Measurements from ENCODE around the gene KREMEN2. TPM values are rescaled to one million over a fixed set of nuclear protein-coding genes. Genes with fewer than 3 reads are reported as not detected.

Gene KREMEN2
- total and polyA plus RNA-seq, 7 experiments from 2014 or later = not detected

- Mint-ChIP-seq H3K9me3 (no peaks in the 10 kb centered on the region), H3K27me3 (peaks cover 0 to 38% (median 15%) of the 10 kb centered on the region in 5 donors), H3K27ac (no peak overlapping the region), H3K4me3 (peak overlapping the region in 7 of 10 donors; percentile 38 to 57 (median 45)), H3K36me3 (no peaks in the 10 kb centered on the region), H3K4me1 (peaks cover 5 to 28% (median 16%) of the 10 kb centered on the region in 7 donors)
- peaks cover 5 to 14% of the 10 kb centered on the region in 2 donors for H3K27me3 ChIP-seq (ENCODE audit: control insufficient read depth in 2 of 2, insufficient read depth in 2 of 2, low read length in 2 of 2)
- H3K4me1 ChIP-seq (ENCODE audit: control insufficient read depth in 2 of 2, insufficient read depth in 2 of 2, low read length in 2 of 2) = peaks cover 13 to 33% of the 10 kb centered on the region in 2 donors
- H3K36me3 ChIP-seq (ENCODE audit: control insufficient read depth in 2 of 3, insufficient read depth in 3 of 3, low read length in 3 of 3) = no peaks in the 10 kb centered on the region
- no peak for DNase-seq
- POLR2A ChIA-PET = interaction anchor here (0.5 kb wide), 1 partner anchor 95 kb away, joined by 3 read pairs; no protein-coding TSS in a partner anchor
- H3K4me3 ChIP-seq (ENCODE audit: low read length) = no peak overlapping the region
- no peak overlapping the region for H3K27ac ChIP-seq (ENCODE audit: low read depth, low read length)
- H3K9me3 ChIP-seq (ENCODE audit: control insufficient read depth in 2 of 3, low read length in 3 of 3) = no peaks in the 10 kb centered on the region
- CTCF ChIA-PET = interaction anchor here (0.7 to 1.9 kb wide), 3 partner anchors 20 to 481 kb away, joined by 3 to 8 read pairs (median 4); partner anchors contain the start of genes NAA60 and ZNF597
- intact Hi-C loops (cut with micrococcal nuclease) = no loop called here
- no peak for ATAC-seq
Observed at GRCh38 chr16:2962334-2963073, 1.6 kb upstream of the KREMEN2 start.

GRCh38 chr16:2963074-2963722 is 877 bp upstream of the KREMEN2 start:
- peak; percentile 46 for ATAC-seq
- no peak overlapping the region for H3K4me3 ChIP-seq (ENCODE audit: low read length)

GRCh38 chr16:2964475-2965336 is 631 bp downstream of the KREMEN2 start:
- Mint-ChIP-seq H3K9me3 (peaks cover 0 to 1% (median 0%) of the 10 kb centered on the region in 11 donors), H3K27me3 (peaks cover 10 to 43% (median 20%) of the 10 kb centered on the region in 5 donors), H3K4me3 (peak overlapping the region; percentile 36 to 89 (median 84)), H3K27ac (no peak overlapping the region), H3K36me3 (peaks cover 0 to 1% (median 0%) of the 10 kb centered on the region in 5 donors), H3K4me1 (peaks cover 11 to 39% (median 21%) of the 10 kb centered on the region in 7 donors)
- Histone ChIP-seq H3K4me1 (ENCODE audit: control insufficient read depth in 2 of 2, insufficient read depth in 2 of 2, low read length in 2 of 2) (peaks cover 13 to 40% of the 10 kb centered on the region in 2 donors), H3K36me3 (ENCODE audit: control insufficient read depth in 2 of 3, insufficient read depth in 3 of 3, low read length in 3 of 3) (no peaks in the 10 kb centered on the region), H3K4me3 (ENCODE audit: low read length) (peak overlapping the region; percentile 44), H3K27ac (ENCODE audit: low read depth, low read length) (no peak overlapping the region), H3K9me3 (ENCODE audit: control insufficient read depth in 2 of 3, low read length in 3 of 3) (no peaks in the 10 kb centered on the region), H3K27me3 (ENCODE audit: control insufficient read depth in 2 of 2, insufficient read depth in 2 of 2, low read length in 2 of 2) (peaks cover 5 to 28% of the 10 kb centered on the region in 2 donors)
- intact Hi-C loops (cut with micrococcal nuclease) = loop anchor here (1.0 kb wide), 2 partner anchors 16 to 60 kb away; partner anchors contain the start of gene PKMYT1 (in 1 of the 2)
- ChIA-PET CTCF (interaction anchor here (0.7 kb wide), 1 partner anchor 213 kb away, joined by 4 read pairs; no protein-coding TSS in a partner anchor), POLR2A (interaction anchor here (0.7 to 4.0 kb wide), 2 partner anchors 15 to 17 kb away, joined by 3 to 17 read pairs; partner anchors contain the start of gene PKMYT1)
- ATAC-seq = peak; percentile 28
- peak in 7 of 9 donors; percentile 34 to 75 (median 48) for DNase-seq

More at GRCh38 chr16:2963074-2963722, 877 bp upstream of the KREMEN2 start:
- H3K9me3 ChIP-seq (ENCODE audit: control insufficient read depth in 2 of 3, low read length in 3 of 3) = no peaks in the 10 kb centered on the region
- peak overlapping the region in 1 of 9 donors; percentile 23 for H3K27ac Mint-ChIP-seq
- peaks cover 13 to 33% of the 10 kb centered on the region in 2 donors for H3K4me1 ChIP-seq (ENCODE audit: control insufficient read depth in 2 of 2, insufficient read depth in 2 of 2, low read length in 2 of 2)
- H3K9me3 Mint-ChIP-seq = no peaks in the 10 kb centered on the region
- H3K27me3 ChIP-seq (ENCODE audit: control insufficient read depth in 2 of 2, insufficient read depth in 2 of 2, low read length in 2 of 2) = peaks cover 5 to 21% of the 10 kb centered on the region in 2 donors
- H3K4me1 Mint-ChIP-seq = peaks cover 5 to 31% (median 17%) of the 10 kb centered on the region in 7 donors
- ChIA-PET CTCF (no interaction called here), POLR2A (interaction anchor here (0.5 to 0.6 kb wide), 2 partner anchors 18 to 95 kb away, joined by 3 read pairs; no protein-coding TSS in a partner anchor)
- DNase-seq = peak in 2 of 9 donors; percentile 49 to 62
- peak overlapping the region; percentile 3 to 89 (median 80) for H3K4me3 Mint-ChIP-seq
- H3K27me3 Mint-ChIP-seq = peaks cover 5 to 42% (median 19%) of the 10 kb centered on the region in 5 donors
- peaks cover 0 to under 1% (median 0%) of the 10 kb centered on the region in 5 donors for H3K36me3 Mint-ChIP-seq
- H3K36me3 ChIP-seq (ENCODE audit: control insufficient read depth in 2 of 3, insufficient read depth in 3 of 3, low read length in 3 of 3) = no peaks in the 10 kb centered on the region
- no peak overlapping the region for H3K27ac ChIP-seq (ENCODE audit: low read depth, low read length)
- intact Hi-C loops (cut with micrococcal nuclease) = no loop called here

DNA sequence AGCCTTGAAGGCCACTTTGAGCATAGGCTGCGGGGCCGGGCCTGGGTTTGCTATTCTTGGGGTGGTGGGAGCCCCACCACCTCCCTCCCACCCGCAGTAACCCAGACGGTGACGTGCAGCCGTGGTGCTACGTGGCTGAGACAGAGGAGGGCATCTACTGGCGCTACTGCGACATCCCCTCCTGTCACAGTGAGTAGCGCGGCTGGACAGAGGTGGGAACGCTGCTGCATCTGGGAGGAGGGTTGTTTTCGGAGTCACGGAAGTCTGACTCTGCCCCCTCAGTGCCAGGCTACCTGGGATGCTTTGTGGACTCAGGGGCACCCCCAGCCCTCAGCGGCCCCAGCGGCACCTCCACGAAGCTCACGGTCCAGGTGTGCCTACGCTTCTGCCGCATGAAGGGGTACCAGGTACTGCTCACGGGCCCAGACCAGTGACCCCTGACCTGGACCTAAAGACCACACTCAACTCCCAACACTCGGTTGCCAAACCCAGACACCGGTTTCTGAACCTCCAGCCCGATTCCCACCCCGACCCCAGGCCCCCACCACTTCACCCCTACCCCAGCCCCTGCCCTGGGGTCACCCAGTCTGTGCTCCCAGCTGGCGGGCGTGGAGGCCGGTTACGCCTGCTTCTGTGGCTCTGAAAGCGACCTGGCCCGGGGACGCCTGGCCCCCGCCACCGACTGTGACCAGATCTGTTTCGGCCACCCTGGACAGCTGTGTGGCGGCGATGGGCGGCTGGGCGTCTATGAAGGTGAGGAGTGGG is 2.1 kb downstream of the KREMEN2 start:
- H3K9me3 Mint-ChIP-seq = peaks cover 0 to 1% (median 0%) of the 10 kb centered on the region in 11 donors
- no peak overlapping the region for H3K27ac Mint-ChIP-seq
- no peaks in the 10 kb centered on the region for H3K36me3 ChIP-seq (ENCODE audit: control insufficient read depth in 2 of 3, insufficient read depth in 3 of 3, low read length in 3 of 3)
- H3K4me3 ChIP-seq (ENCODE audit: low read length) = no peak overlapping the region
- ATAC-seq (no peak), DNase-seq (peak in 1 of 9 donors; percentile 28)
- H3K4me3 Mint-ChIP-seq = peak overlapping the region in 5 of 10 donors; percentile 11 to 89 (median 78)
- H3K27ac ChIP-seq (ENCODE audit: low read depth, low read length) = no peak overlapping the region
- peaks cover 5 to 28% of the 10 kb centered on the region in 2 donors for H3K27me3 ChIP-seq (ENCODE audit: control insufficient read depth in 2 of 2, insufficient read depth in 2 of 2, low read length in 2 of 2)
- POLR2A ChIA-PET = interaction anchor here (4.0 kb wide), 1 partner anchor 16 kb away, joined by 17 read pairs; no protein-coding TSS in a partner anchor
- peaks cover 19 to 40% of the 10 kb centered on the region in 2 donors for H3K4me1 ChIP-seq (ENCODE audit: control insufficient read depth in 2 of 2, insufficient read depth in 2 of 2, low read length in 2 of 2)
- CTCF ChIA-PET = no interaction called here
- H3K4me1 Mint-ChIP-seq = peaks cover 15 to 38% (median 32%) of the 10 kb centered on the region in 7 donors
- H3K27me3 Mint-ChIP-seq = peaks cover 10 to 43% (median 20%) of the 10 kb centered on the region in 5 donors
- H3K36me3 Mint-ChIP-seq = peaks cover 0 to 1% (median 0%) of the 10 kb centered on the region in 5 donors
- intact Hi-C loops (cut with micrococcal nuclease) = no loop called here
- no peaks in the 10 kb centered on the region for H3K9me3 ChIP-seq (ENCODE audit: control insufficient read depth in 2 of 3, low read length in 3 of 3)

DNA sequence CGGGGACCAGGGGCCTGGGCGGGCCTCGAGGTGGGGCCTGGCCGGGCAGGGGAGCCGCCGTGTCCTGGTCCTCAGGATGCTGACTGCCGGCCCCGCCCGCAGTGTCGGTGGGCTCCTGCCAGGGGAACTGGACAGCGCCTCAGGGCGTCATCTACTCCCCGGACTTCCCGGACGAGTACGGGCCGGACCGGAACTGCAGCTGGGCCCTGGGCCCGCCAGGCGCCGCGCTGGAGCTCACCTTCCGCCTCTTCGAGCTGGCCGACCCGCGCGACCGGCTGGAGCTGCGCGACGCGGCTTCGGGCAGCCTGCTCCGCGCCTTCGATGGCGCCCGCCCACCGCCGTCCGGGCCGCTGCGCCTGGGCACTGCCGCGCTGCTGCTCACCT is 2.7 kb downstream of the KREMEN2 start:
- peaks cover 10 to 42% (median 17%) of the 10 kb centered on the region in 5 donors for H3K27me3 Mint-ChIP-seq
- Histone ChIP-seq H3K4me1 (ENCODE audit: control insufficient read depth in 2 of 2, insufficient read depth in 2 of 2, low read length in 2 of 2) (peaks cover 19 to 37% of the 10 kb centered on the region in 2 donors), H3K27ac (ENCODE audit: low read depth, low read length) (no peak overlapping the region), H3K27me3 (ENCODE audit: control insufficient read depth in 2 of 2, insufficient read depth in 2 of 2, low read length in 2 of 2) (peaks cover 5 to 28% of the 10 kb centered on the region in 2 donors), H3K36me3 (ENCODE audit: control insufficient read depth in 2 of 3, insufficient read depth in 3 of 3, low read length in 3 of 3) (no peaks in the 10 kb centered on the region), H3K4me3 (ENCODE audit: low read length) (no peak overlapping the region), H3K9me3 (ENCODE audit: control insufficient read depth in 2 of 3, low read length in 3 of 3) (no peaks in the 10 kb centered on the region)
- H3K4me3 Mint-ChIP-seq = no peak overlapping the region
- H3K4me1 Mint-ChIP-seq = peaks cover 12 to 36% (median 29%) of the 10 kb centered on the region in 7 donors
- H3K27ac Mint-ChIP-seq = no peak overlapping the region
- H3K9me3 Mint-ChIP-seq = peaks cover 0 to 1% (median 0%) of the 10 kb centered on the region in 11 donors
- ChIA-PET POLR2A (interaction anchor here (4.0 kb wide), 1 partner anchor 15 kb away, joined by 17 read pairs; no protein-coding TSS in a partner anchor), CTCF (no interaction called here)
- H3K36me3 Mint-ChIP-seq = peaks cover 0 to 1% (median 0%) of the 10 kb centered on the region in 5 donors
- intact Hi-C loops (cut with micrococcal nuclease) = no loop called here
- ATAC-seq (no peak), DNase-seq (peak in 1 of 9 donors; percentile 31)
